Kidney (tissue), 14 donors: ENCODE measurements around the gene SLC39A11. TPM values are rescaled to one million over a fixed set of nuclear protein-coding genes. Genes with fewer than 3 reads are reported as not detected.

Source experiments
- DNase-seq, 5 donors: peaks; one replicate each; pipeline ENCODE4 v3.0.0-alpha.2; 2013 to 2020
- FAIRE-seq: peaks from 2 replicates; lab custom pipeline; 2012; peaks lifted over from hg19 to GRCh38; lab: Jason Lieb, UNC
- H3K27ac ChIP-seq, 2 donors: one replicate each; pipeline ENCODE4 v1.7.0; 2013; ENCODE audit warnings: low read depth in 2 of 2, low read length in 2 of 2, inconsistent platforms in 1 of 2
- H3K27me3 ChIP-seq: one replicate; pipeline ENCODE4 v1.7.1; 2013; ENCODE audit warnings: low read length, inconsistent platforms; ENCODE audit not compliant: control insufficient read depth, insufficient read depth
- H3K36me3 ChIP-seq, 3 donors: one replicate each; pipeline versions ENCODE4 v1.7.0 to v1.7.1; 2013; ENCODE audit warnings: low read length in 3 of 3, control low read depth in 1 of 3, inconsistent platforms in 1 of 3; ENCODE audit not compliant: insufficient read depth in 3 of 3, control insufficient read depth in 2 of 3
- H3K4me1 ChIP-seq, 3 donors: one replicate each; pipeline versions ENCODE4 v1.7.0 to v1.7.1; 2013; ENCODE audit warnings: low read length in 3 of 3, inconsistent platforms in 1 of 3, low read depth in 1 of 3; ENCODE audit not compliant: control insufficient read depth in 2 of 3, insufficient read depth in 2 of 3
- H3K4me3 ChIP-seq, 3 donors: one replicate each; pipeline versions ENCODE4 v1.7.0 to v1.8.1; 2013; ENCODE audit warnings: low read length in 3 of 3, control low read depth in 1 of 3, inconsistent platforms in 1 of 3
- H3K9ac ChIP-seq, 3 donors: one replicate each; pipeline versions ENCODE4 v1.7.0 to v1.7.1; 2013; ENCODE audit warnings: low read length in 3 of 3, control low read depth in 1 of 3, inconsistent platforms in 1 of 3
- H3K9me3 ChIP-seq, 3 donors: one replicate each; pipeline versions ENCODE4 v1.7.0 to v1.7.1; 2013; ENCODE audit warnings: low read length in 3 of 3, control low read depth in 1 of 3, inconsistent platforms in 1 of 3; ENCODE audit not compliant: control insufficient read depth in 2 of 3, insufficient read depth in 1 of 3
- intact Hi-C: fragments of 100-400 bp; cut with DNase I; formaldehyde crosslinking; loops from one replicate; pipeline ENCODE4 v1.11.1; 2022
- polyA plus RNA-seq: library from polyadenylated mRNA; stranded (reverse); fragments of 350-450 nt; fragmentation: Illumina TruSeq; extraction: RNeasy Lipid Tissue Mini Kit (QIAGEN cat#74804); gene quantifications from one replicate; pipeline ENCODE4 v1.2.3, GENCODE V29; 2014; ENCODE audit warnings: low read depth, low replicate concordance; ENCODE audit not compliant: insufficient read depth
- total RNA-seq: library from RNA; stranded (reverse); fragmentation: NEBNext Ultra II Directional; extraction: Animal tissue kit (Norgen Biotek cat#: 25700); gene quantifications from one replicate; pipeline ENCODE4 v1.2.1, GENCODE V29; 2021
- TF ChIP-seq, protein P1 (sequence below): IDR thresholded peaks from 3 replicates; pipeline ENCODE4 v1.5.1; 2012; ENCODE audit warnings: mild to moderate bottlenecking, moderate library complexity, borderline replicate concordance; ENCODE audit not compliant: insufficient read depth; ENCODE audit errors: extremely low read depth
- donor health status: control.
- donor health status: control.
- donor health status: control.
- donor health status: control.
- donor health status: control.
- donor health status: DM: yes; HTN: yes; CAD: no.
- donor health status: Normal renal cell carcinoma (clear cell type).

The SLC39A11 gene
- total and polyA plus RNA-seq, 2 donors from 2014 or later: 19.7 to 37.2 TPM

- no peaks in the 10 kb centered on the region for H3K4me1 ChIP-seq
- no peaks in the 10 kb centered on the region for H3K9me3 ChIP-seq
- H3K27ac ChIP-seq: no peak overlapping the region
- no peak overlapping the region for H3K9ac ChIP-seq
- TF ChIP-seq, protein P1, sequence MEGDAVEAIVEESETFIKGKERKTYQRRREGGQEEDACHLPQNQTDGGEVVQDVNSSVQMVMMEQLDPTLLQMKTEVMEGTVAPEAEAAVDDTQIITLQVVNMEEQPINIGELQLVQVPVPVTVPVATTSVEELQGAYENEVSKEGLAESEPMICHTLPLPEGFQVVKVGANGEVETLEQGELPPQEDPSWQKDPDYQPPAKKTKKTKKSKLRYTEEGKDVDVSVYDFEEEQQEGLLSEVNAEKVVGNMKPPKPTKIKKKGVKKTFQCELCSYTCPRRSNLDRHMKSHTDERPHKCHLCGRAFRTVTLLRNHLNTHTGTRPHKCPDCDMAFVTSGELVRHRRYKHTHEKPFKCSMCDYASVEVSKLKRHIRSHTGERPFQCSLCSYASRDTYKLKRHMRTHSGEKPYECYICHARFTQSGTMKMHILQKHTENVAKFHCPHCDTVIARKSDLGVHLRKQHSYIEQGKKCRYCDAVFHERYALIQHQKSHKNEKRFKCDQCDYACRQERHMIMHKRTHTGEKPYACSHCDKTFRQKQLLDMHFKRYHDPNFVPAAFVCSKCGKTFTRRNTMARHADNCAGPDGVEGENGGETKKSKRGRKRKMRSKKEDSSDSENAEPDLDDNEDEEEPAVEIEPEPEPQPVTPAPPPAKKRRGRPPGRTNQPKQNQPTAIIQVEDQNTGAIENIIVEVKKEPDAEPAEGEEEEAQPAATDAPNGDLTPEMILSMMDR: no peak
- H3K36me3 ChIP-seq: no peaks in the 10 kb centered on the region
- H3K27me3 ChIP-seq: no peaks in the 10 kb centered on the region
- no peak for DNase-seq
- H3K4me3 ChIP-seq: no peak overlapping the region
- intact Hi-C loops: no loop called here
- FAIRE-seq: no peak
These were observed 137.9 kb downstream of the SLC39A11 start for GRCh38 chr17:72954579-72954978.

- Histone ChIP-seq H3K9me3 (no peaks in the 10 kb centered on the region), H3K9ac (no peak overlapping the region), H3K4me1 (no peaks in the 10 kb centered on the region), H3K27me3 (no peaks in the 10 kb centered on the region), H3K4me3 (no peak overlapping the region), H3K36me3 (no peaks in the 10 kb centered on the region), H3K27ac (no peak overlapping the region)
- FAIRE-seq: no peak
- TF ChIP-seq, protein P1: no peak
- no peak for DNase-seq
- intact Hi-C loops: no loop called here
These were observed 138.9 kb downstream of the SLC39A11 start for GRCh38 chr17:72953621-72954020.

DNA sequence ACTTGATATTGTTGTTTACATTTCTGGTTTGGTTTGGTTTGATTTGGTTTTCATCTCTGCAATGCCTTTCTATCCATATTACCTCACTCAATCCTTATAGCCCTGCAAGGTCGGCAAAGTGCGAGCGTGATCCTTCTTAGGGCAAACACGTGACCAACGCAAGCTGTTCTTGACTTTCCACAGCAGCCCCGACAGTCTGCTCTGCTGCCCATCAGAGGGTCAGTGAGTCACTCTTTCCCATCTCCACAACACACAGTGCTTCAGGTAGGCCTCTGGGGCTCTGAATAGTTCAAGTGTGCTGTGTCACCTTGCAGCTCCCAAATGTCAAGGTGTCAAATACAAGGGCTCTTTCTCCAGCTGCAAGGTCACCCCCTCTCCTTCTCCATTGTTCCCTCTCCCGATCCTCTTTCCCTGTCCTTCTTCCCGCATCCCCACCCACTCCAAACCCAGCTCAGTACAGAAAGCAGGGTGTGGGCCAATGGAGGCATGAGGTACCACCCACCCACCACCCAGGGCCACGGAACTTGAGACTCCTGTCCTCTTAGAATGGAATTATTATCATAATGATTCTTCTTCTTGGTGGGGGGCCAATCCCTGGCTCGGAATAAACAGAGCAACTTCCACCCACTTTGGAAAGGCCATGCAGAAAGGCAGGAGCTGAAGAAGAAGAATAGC lies 139.7 kb downstream of the SLC39A11 start:
- DNase-seq: no peak
- H3K27me3 ChIP-seq: no peaks in the 10 kb centered on the region
- H3K4me3 ChIP-seq: no peak overlapping the region
- H3K9ac ChIP-seq: no peak overlapping the region
- no peaks in the 10 kb centered on the region for H3K4me1 ChIP-seq
- H3K9me3 ChIP-seq: no peaks in the 10 kb centered on the region
- TF ChIP-seq, protein P1: no peak
- intact Hi-C loops: no loop called here
- FAIRE-seq: no peak
- no peaks in the 10 kb centered on the region for H3K36me3 ChIP-seq
- H3K27ac ChIP-seq: no peak overlapping the region

DNA sequence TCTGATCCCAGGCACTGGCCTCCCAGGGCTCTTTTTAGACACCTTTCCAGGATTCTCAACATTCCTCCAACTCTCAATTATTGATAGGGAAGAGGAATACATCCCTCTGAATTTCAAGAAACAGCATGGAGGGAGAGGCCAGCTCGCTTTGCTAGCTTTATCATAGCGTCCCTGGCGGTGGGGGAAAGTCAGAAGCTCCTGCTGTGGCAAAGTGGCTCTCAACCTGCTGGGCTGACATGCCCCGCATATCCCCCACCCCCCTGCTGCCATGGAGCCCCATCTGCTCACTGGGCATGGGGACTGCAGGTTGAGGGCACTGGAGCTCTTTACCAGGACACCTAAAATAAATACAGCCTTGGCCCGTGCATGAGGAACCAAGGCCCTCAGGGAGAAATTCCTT lies 140.3 kb downstream of the SLC39A11 start:
- intact Hi-C loops: no loop called here
- no peaks in the 10 kb centered on the region for H3K9me3 ChIP-seq
- H3K27ac ChIP-seq: no peak overlapping the region
- no peak for FAIRE-seq
- DNase-seq: no peak
- H3K4me1 ChIP-seq: no peaks in the 10 kb centered on the region
- no peak overlapping the region for H3K9ac ChIP-seq
- no peak overlapping the region for H3K4me3 ChIP-seq
- H3K36me3 ChIP-seq: no peaks in the 10 kb centered on the region
- TF ChIP-seq, protein P1: no peak
- no peaks in the 10 kb centered on the region for H3K27me3 ChIP-seq
